HepG2 (cell line): Measurements from ENCODE around the gene SPAG7. TPM values are rescaled to one million over a fixed set of nuclear protein-coding genes. Genes with fewer than 3 reads are reported as not detected.
A peak's percentile ranks its signal among the peaks of the same experiment; 100 is the strongest.

Source experiments
- ATF6 ChIP-seq: sonication (generic); formaldehyde crosslinking; conservative IDR thresholded peaks from 2 replicates; pipeline ENCODE4 v1.4.0; 2020; ENCODE audit warnings: missing genetic modification reagents
- ATF7 ChIP-seq, 2 experiments: fragments of 450-650 bp in 1 of 2; sonication (generic) in 1 of 2; formaldehyde crosslinking in 1 of 2; IDR thresholded peaks; 2 replicates each; pipeline versions ENCODE4 v1.4.0 to v1.6.1; 2016 to 2020; ENCODE audit warnings: antibody characterized with exemption in 1 of 2, mild to moderate bottlenecking in 1 of 2, missing genetic modification reagents in 1 of 2
- CEBPZ ChIP-seq: IDR thresholded peaks from 2 replicates; pipeline ENCODE4 v1.6.1; 2012; ENCODE audit warnings: low read length, improper control_type of control experiment
- ERF ChIP-seq: IDR thresholded peaks from 2 replicates; pipeline ENCODE4 v1.6.1; 2018; ENCODE audit warnings: missing biosample characterization, missing genetic modification reagents
- FOXA3 ChIP-seq: IDR thresholded peaks from 2 replicates; pipeline ENCODE4 v1.6.1; 2016; ENCODE audit warnings: missing genetic modification reagents, missing compliant biosample characterization
- FOXC1 ChIP-seq: sonication (generic); formaldehyde crosslinking; IDR thresholded peaks from 2 replicates; pipeline ENCODE4 v1.8.0; 2022; ENCODE audit warnings: mild to moderate bottlenecking, missing genetic modification reagents, borderline replicate concordance
- NBN ChIP-seq: fragments of 450-650 bp; conservative IDR thresholded peaks from 2 replicates; pipeline ENCODE4 v1.6.1; 2017
- SMAD1 ChIP-seq: sonication (generic); formaldehyde crosslinking; IDR thresholded peaks from 2 replicates; pipeline ENCODE4 v1.4.0; 2020; ENCODE audit warnings: missing genetic modification reagents, low read depth, mild to moderate bottlenecking, borderline replicate concordance
- TBL1XR1 ChIP-seq: fragments of 150-350 bp; IDR thresholded peaks from 2 replicates; pipeline ENCODE4 v1.6.1; 2014; ENCODE audit warnings: borderline replicate concordance, low read length; ENCODE audit not compliant: partially characterized antibody
- TSC22D2 ChIP-seq: sonication (generic); formaldehyde crosslinking; IDR thresholded peaks from 2 replicates; pipeline ENCODE4 v1.5.1; 2020; ENCODE audit warnings: missing genetic modification reagents, mild to moderate bottlenecking, borderline replicate concordance
- ZMAT3 ChIP-seq: sonication (generic); formaldehyde crosslinking; conservative IDR thresholded peaks from 2 replicates; pipeline ENCODE4 v1.7.0; 2021; ENCODE audit warnings: missing genetic modification reagents
- ZNF225 ChIP-seq: sonication (generic); formaldehyde crosslinking; IDR thresholded peaks from 2 replicates; pipeline ENCODE4 v1.4.0; 2020; ENCODE audit warnings: mild to moderate bottlenecking, missing genetic modification reagents
- ZNF292 ChIP-seq: sonication (generic); formaldehyde crosslinking; IDR thresholded peaks from 2 replicates; pipeline ENCODE4 v1.8.1; 2022; ENCODE audit warnings: mild to moderate bottlenecking, low read depth, missing genetic modification reagents, borderline replicate concordance
- ZNF431 ChIP-seq: sonication (generic); formaldehyde crosslinking; IDR thresholded peaks from 2 replicates; pipeline ENCODE4 v1.9.0; 2022; ENCODE audit warnings: missing genetic modification reagents, low read depth, mild to moderate bottlenecking, borderline replicate concordance
- ZNF441 ChIP-seq: sonication (generic); formaldehyde crosslinking; IDR thresholded peaks from 2 replicates; pipeline ENCODE4 v1.7.0; 2021; ENCODE audit warnings: missing genetic modification reagents, borderline replicate concordance
- ZNF446 ChIP-seq: sonication (generic); formaldehyde crosslinking; IDR thresholded peaks from 2 replicates; pipeline ENCODE4 v1.5.0; 2020; ENCODE audit warnings: mild to moderate bottlenecking, missing genetic modification reagents
- ZNF547 ChIP-seq: sonication (generic); formaldehyde crosslinking; IDR thresholded peaks from 2 replicates; pipeline ENCODE4 v1.5.1; 2020; ENCODE audit warnings: mild to moderate bottlenecking, missing genetic modification reagents
- ZNF572 ChIP-seq: sonication (generic); formaldehyde crosslinking; IDR thresholded peaks from 2 replicates; pipeline ENCODE4 v1.5.1; 2020; ENCODE audit warnings: mild to moderate bottlenecking, missing genetic modification reagents
- ZNF691 ChIP-seq: sonication (generic); formaldehyde crosslinking; IDR thresholded peaks from 2 replicates; pipeline ENCODE4 v1.4.0; 2020; ENCODE audit warnings: missing genetic modification reagents, low read depth, mild to moderate bottlenecking, borderline replicate concordance
- polyA plus RNA-seq, 8 experiments: library from polyadenylated mRNA; depleted of rRNA in 3 of 8; stranded (reverse) in 7 of 8; unstranded in 1 of 8; fragments of >200 nt; fragmentation: Illumina TruSeq in 4 of 8; extraction: Trizol in 4 of 8; gene quantifications; 2 replicates each; pipeline versions ENCODE4 v1.2.1 to v1.2.3, GENCODE V29; 2011 to 2016; ENCODE audit warnings: low read depth in 4 of 8, missing spikeins in 1 of 8, mixed read lengths in 1 of 8; ENCODE audit not compliant: insufficient read depth in 1 of 8
- total RNA-seq, 5 experiments: library from RNA; depleted of rRNA; stranded (reverse); fragments of >200 nt; fragmentation: Illumina TruSeq; extraction: Trizol; gene quantifications; 2 replicates each; pipeline ENCODE4 v1.2.3, GENCODE V29; 2016; ENCODE audit warnings: low read depth in 1 of 5
- TF ChIP-seq, protein P1 (sequence below): IDR thresholded peaks from 2 replicates; pipeline ENCODE4 v1.6.1; 2016; ENCODE audit warnings: mild to moderate bottlenecking

SPAG7 gene
- total and polyA plus RNA-seq, 2 of the 13 experiments (the other 11 are each of a cell fraction or from before 2014, with no cell fraction given) = 51.0 to 59.0 TPM

DNA sequence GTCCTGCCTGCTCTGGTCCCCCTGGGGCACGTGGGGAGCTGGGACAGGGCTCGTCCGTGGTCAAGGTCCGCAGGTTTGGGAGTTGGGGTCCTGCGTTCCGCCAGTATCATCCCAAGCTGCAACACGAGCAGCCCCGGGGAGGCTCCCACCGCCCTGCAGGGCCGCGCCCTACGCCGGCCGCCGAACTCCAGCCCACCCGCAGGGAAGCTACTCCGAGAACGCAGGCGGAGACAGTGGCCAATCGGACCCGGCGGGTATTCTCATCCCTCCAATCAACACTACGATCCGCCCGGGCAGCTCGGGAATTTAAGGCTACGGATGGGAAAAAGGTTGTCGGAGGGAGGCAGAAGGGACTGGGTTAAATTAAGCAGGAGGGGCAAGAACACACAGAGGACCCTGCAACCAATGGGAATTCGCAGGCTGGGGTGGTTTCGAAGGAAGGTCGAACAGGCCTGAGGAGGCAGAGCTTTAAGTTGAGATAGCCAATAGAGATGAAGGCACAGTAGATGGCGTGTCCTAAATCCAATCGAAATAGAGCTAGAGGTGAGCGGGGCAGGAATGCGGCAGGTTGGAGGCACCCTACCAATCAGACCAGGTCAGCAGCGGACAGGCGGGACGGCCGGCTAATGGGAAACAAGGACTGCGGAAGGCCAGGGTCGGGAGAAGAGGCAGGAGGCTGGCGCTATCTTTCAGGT is 626 bp downstream of the SPAG7 start (continued):
- TF ChIP-seq CEBPZ = peak; percentile 93
- TF ChIP-seq, protein P1, sequence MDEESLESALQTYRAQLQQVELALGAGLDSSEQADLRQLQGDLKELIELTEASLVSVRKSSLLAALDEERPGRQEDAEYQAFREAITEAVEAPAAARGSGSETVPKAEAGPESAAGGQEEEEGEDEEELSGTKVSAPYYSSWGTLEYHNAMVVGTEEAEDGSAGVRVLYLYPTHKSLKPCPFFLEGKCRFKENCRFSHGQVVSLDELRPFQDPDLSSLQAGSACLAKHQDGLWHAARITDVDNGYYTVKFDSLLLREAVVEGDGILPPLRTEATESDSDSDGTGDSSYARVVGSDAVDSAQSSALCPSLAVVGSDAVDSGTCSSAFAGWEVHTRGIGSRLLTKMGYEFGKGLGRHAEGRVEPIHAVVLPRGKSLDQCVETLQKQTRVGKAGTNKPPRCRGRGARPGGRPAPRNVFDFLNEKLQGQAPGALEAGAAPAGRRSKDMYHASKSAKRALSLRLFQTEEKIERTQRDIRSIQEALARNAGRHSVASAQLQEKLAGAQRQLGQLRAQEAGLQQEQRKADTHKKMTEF (CRISPR knock-in tag) = no peak; the same call in 1 of the 2 replicates
- no peak for TF ChIP-seq ZMAT3 (CRISPR knock-in tag)
- peak; percentile 45; the same call in 1 of the 2 replicates for TF ChIP-seq ZNF292 (CRISPR knock-in tag)
- TF ChIP-seq ZNF572 = 0 out of 2 replicates have a peak, but pooled peaks have one; percentile 42
- no peak for TF ChIP-seq TBL1XR1
- 0 out of 2 replicates have a peak, but pooled peaks have one; percentile 10 for TF ChIP-seq ZNF441 (CRISPR knock-in tag)
- TF ChIP-seq FOXA3 (CRISPR knock-in tag) = 0 out of 2 replicates have a peak, but pooled peaks have one; percentile 6
- TF ChIP-seq ZNF547 (CRISPR knock-in tag) = peak; percentile 70
- TF ChIP-seq ZNF225 (CRISPR knock-in tag) = peak; percentile 47; the same call in 1 of the 2 replicates
- TF ChIP-seq ATF7 (IDR thresholded peaks at IDR 0.05) = no peak
- 0 out of 2 replicates have a peak, but pooled peaks have one; percentile 46 for TF ChIP-seq ATF7 (CRISPR knock-in tag; IDR thresholded peaks at IDR 0.05)
- TF ChIP-seq ZNF431 (CRISPR knock-in tag) = 0 out of 2 replicates have a peak, but pooled peaks have one; percentile 41
- TF ChIP-seq NBN = no peak
- TF ChIP-seq FOXC1 (CRISPR knock-in tag) = no peak
- TF ChIP-seq ZNF446 = peak; percentile 73; the same call in 1 of the 2 replicates
- 0 out of 2 replicates have a peak, but pooled peaks have one; percentile 57 for TF ChIP-seq TSC22D2 (CRISPR knock-in tag)
- peak; percentile 44; the same call in 1 of the 2 replicates for TF ChIP-seq ZNF691 (CRISPR knock-in tag)
- TF ChIP-seq ATF6 (CRISPR knock-in tag) = no peak
- TF ChIP-seq SMAD1 (CRISPR knock-in tag) = peak; percentile 84; the same call in 1 of the 2 replicates
- 0 out of 2 replicates have a peak, but pooled peaks have one; percentile 46 for TF ChIP-seq ERF (CRISPR knock-in tag)
